Breast epithelium (tissue), 3 donors: ENCODE measurements around the gene IVL.

ENCODE experiments used
- CTCF ChIP-seq, 3 donors: fragments of 450-650 bp; IDR thresholded peaks; one replicate each; pipeline ENCODE4 v1.5.1; 2016 to 2017; ENCODE audit warnings: antibody characterized with exemption in 3 of 3, mild to moderate bottlenecking in 3 of 3, moderate library complexity in 3 of 3
- POLR2A ChIP-seq: fragments of 450-650 bp; IDR thresholded peaks from one replicate; pipeline ENCODE4 v1.6.1; 2016; ENCODE audit warnings: antibody characterized with exemption, mild to moderate bottlenecking, moderate library complexity

- TF ChIP-seq CTCF (IDR thresholded peaks at IDR 0.05) = no peak
- TF ChIP-seq POLR2A = no peak
Measured at GRCh38 chr1:152953761-152954160, 45.4 kb downstream of the IVL start.
